GM18861 (cell line): ENCODE data around the gene TRIO.

Experiments
- ATAC-seq: cut with Tn5 transposase; IDR thresholded peaks from one replicate; pipeline ENCODE4 v1.9.1; 2021; ENCODE audit not compliant: unreplicated experiment

The TRIO gene

DNA sequence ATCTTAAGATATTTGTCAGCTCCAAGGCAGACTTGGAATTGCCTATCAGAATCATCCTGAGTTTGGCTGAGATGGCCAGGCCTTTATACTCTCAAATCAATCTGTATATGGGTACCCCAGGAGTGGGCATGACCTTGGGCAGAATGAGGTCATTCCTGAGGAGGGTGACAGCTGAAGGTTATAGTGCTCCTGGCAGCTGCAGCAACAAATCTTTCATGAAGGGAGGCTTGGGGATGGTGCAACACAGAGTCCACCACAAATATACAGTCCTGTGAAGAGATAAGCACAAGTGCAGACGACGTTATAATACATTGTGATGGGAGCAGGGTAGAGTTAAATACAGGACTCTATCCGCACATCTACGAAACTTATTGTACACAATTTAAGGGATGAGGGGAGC, 21.1 kb upstream of the TRIO start:
- ATAC-seq: no peak

DNA sequence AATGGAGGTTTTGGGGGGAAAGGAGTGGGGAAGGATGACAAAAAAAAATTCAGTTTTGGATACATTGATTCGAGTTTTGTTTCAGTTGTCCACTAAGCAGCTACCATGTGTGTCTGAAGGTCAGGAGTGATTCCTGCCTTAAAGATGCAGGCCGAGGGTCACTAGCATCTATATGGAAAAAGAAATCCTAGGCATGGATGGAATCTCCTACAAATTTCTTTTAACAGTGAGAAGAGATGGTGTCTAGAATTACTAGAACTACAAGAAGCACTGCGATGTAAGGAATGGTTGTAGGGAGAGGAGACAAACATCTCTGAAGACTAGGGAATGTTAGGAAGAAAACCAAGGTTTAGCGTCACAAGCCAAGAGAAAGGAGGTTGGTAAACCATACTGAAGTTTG, 19.6 kb upstream of the TRIO start:
- ATAC-seq: no peak

DNA sequence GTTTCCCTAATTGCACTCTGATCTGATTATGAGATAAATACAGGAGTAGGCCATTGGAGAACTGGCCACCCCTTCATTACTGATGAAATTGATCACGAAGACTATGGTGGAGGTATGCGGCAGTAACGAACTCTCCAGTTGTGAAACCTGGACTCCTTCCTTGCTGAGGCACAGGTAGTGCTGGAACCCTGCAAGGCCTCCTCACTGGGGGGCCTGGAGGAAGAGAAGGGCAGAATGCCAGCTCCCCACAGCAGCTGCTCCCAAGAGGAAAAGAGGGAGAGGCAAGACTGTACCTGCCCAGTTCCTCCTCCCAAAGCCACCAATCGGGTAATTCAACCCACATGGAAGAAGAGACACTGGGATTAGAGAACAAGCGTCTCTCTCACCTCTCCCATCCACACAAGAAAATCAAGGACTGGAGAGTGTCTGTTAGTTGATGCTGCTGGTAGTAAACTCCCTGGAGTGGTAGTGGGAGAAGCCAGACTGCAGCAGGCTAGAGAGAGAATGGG, 19.1 kb upstream of the TRIO start:
- no peak for ATAC-seq

- no peak for ATAC-seq
Measured at GRCh38 chr5:14125262-14125661, 17.9 kb upstream of the TRIO start.

GRCh38 chr5:14127587-14127986, 15.6 kb upstream of the TRIO start:
- ATAC-seq: no peak

DNA sequence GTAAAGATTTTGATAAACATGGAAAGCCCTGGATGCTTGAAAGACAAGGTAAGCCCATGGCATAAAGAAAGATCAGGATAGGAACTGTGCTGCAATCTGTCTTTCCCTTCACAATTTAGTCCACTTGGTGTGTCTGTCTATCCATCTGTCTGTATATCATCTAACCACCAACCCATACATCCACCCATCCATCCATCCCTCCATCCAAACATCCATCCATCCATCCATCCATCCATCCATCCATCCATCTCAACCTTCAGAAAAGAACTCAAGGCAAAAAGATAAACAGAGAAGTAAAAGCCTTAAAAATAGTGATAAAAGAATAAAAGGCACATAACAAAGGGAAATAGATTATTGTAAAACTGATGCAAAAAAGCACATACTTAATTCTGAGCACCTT, 15.1 kb upstream of the TRIO start:
- no peak for ATAC-seq

GRCh38 chr5:14129123-14129522, 14.0 kb upstream of the TRIO start:
- ATAC-seq: no peak

DNA sequence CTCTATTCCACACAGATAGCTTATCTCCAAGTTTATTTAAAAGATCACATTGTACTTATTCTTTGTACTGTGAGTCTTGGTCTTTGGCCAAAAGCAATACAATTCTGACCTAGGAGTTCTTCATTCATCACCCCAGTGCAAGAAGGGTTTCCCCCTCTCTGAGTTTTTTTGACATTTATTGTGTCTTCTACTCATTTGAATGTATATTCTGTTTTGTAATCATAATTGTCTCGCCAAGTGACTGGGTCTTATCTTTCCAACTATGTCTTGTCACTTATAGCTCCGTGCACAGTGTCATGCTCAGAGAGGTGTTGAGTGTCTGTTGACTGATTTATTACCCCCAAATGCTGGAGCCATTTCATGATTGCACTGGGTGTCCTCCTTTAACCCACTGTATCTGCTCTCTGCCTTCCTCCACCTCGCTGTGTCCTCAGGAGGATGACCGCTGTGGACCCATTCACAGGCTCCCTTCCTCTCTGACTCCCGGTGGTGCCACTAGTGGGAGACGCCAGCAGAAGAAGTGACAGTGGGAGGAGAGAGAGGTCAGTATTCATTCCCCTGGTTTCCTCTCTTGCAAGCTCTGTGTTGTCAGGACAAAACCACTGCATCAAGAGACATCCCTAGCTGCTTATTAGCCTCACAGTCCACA, 11.2 kb upstream of the TRIO start:
- no peak for ATAC-seq

GRCh38 chr5:14133394-14133793, 9.7 kb upstream of the TRIO start:
- no peak for ATAC-seq

DNA sequence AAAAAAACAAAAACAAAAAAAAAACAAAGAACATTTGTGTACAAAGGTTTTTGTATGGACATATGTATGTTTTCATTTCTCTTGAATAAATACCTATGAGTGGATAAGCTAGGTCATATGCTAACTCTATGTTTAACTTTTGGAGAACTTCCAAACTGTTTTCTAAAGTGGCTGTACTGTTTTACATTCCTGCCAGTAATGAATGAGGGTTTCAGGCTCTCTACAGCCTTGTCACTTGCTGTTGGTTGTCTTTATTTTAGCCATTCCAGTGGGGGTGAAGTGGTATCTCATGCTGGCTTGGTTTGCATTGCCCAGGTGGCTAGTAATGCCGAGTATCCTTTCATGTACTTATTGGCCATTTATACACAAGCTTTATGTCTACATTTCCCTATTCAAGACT, 9.1 kb upstream of the TRIO start:
- ATAC-seq: no peak

DNA sequence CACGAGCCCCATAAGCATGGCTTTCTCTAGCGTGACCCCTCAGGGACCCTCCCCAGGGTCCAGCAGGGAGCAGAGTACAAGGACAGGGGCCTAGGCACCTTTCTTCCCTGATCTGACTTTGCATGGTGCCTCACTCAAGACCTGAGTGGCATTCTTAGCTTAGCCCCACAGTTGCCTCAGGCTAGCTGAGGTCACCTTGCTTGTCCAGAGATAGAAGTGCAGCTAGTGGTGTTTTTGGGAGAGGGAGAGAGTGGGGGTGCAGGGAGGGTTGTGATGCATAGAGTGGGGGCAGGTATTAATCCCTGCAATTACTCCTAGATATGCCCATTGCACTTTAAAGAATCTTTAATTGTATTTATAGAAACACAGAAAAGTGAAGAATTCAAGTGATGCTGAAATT, 8.4 kb upstream of the TRIO start:
- ATAC-seq: no peak

GRCh38 chr5:14135621-14136020, 7.5 kb upstream of the TRIO start:
- ATAC-seq: no peak

DNA sequence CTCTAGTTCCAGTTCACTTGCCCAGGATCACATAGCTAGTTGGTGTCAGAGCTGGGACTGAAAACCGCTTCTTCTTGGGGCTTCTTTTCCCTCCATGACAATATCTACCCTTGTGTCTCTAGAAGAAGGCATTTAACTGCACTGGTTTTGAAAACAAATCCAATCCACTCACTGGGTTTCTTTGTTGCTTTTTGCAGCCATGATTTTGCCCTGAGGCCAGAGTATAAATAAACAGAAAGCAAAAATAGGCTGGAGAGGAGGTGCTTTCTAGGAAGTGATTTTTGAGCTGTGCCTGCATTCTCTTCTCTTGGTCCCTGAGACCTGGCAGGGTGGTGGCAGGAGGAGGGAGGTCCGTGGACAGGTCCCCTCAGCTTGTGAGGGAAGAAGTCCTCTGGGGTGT, 6.9 kb upstream of the TRIO start:
- ATAC-seq: no peak

DNA sequence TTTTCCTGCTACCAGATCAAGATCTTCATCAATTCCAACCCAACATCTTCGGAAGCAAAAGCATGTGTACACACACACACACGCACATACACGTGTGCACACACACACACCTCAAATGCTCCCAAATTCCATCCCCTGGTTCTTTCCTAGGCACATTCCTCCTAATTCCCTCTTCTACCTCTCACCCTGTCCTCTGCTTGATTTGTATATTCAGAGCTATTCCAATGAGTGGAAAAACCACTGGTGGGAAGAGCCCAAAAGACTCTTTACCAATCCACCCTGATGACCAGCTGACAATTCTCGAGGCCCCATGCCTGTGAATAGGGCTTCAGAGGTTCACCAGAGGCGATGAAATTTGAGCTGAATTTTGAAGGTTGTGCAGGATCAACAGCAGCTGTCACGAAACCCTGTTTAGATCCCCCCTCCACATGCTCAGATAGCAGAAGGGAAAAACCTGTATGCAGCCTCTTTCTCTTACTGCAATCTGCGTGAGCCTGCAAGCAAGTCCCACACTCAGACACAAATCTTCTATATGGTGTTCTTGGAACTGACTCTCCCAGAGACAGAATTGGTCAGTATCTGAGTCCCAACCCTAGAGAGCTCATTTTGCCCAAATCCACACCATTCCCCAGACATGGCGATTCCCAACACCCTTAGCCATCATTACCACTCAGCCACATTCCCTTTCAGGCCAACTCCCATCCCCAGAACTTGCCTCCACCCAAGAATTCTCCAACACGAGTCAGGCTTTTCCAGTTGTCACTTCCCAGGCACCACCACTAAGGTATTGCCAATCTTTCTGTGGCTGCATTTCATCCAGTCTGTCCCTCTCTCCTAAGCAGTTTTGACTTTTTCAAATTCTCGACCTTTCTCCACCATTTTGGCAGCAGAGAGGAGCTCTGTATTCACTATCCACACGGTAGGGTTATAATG, 4.3 kb upstream of the TRIO start:
- no peak for ATAC-seq

DNA sequence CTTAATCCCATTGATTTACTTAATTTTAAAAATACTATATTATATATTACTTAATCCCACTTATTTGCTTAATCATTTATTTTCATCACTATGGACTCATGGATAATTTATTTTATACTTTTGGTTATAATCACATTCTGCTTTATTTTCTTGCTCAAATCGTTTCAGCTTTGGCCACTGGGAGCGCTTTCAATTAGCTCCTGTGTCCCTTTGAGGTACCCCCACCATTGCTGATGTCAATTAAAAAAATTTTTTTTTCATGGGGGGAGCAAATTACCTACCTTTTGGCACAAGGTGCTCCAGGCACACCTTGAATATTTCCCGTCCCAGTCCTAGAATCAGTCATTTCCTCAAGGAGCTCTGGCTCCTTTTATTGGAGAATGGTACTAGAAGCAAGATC, 1.4 kb upstream of the TRIO start:
- ATAC-seq: no peak

DNA sequence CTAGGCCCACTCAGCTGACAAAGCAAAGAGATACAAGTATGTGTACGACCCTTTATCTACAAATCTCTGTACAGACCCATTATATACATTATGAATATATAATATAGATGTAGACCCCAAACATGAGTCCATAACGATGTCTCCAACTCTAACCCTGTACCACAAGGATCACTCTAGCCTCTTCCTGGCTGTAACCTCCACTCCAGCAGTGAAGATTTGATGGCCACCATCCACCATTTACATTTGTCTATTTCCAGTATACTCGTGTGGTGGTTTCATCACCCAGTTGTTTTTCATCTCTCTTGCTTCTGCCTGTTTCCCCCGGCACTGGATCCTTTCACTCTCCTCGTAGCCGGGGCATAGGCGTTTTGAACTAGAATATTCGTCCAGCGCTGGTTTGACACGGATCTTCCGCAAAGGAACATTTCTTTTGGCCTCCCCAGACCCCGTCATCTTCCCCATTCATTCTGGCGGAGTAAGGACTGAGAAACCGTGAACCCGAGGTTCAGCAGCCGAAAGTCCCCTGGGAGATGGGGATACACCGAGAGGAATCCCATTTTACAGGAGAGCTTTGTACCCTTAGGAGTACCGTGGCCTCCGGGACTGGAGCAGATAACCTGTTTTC, 828 bp upstream of the TRIO start:
- ATAC-seq: peak; percentile 1

DNA sequence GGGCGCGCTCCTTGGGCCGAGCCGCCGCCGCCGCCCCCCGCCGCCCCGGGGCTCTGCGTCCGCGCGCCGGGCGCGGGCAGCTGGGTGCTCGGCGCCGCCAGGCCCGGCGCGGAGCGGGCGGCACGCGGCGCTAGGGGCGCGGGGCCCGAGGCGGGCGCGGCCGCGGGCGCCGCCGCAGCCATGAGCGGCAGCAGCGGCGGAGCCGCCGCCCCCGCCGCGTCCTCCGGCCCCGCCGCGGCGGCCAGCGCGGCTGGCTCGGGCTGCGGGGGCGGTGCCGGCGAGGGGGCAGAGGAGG, 351 bp downstream of the TRIO start:
- peak; percentile 9 for ATAC-seq

DNA sequence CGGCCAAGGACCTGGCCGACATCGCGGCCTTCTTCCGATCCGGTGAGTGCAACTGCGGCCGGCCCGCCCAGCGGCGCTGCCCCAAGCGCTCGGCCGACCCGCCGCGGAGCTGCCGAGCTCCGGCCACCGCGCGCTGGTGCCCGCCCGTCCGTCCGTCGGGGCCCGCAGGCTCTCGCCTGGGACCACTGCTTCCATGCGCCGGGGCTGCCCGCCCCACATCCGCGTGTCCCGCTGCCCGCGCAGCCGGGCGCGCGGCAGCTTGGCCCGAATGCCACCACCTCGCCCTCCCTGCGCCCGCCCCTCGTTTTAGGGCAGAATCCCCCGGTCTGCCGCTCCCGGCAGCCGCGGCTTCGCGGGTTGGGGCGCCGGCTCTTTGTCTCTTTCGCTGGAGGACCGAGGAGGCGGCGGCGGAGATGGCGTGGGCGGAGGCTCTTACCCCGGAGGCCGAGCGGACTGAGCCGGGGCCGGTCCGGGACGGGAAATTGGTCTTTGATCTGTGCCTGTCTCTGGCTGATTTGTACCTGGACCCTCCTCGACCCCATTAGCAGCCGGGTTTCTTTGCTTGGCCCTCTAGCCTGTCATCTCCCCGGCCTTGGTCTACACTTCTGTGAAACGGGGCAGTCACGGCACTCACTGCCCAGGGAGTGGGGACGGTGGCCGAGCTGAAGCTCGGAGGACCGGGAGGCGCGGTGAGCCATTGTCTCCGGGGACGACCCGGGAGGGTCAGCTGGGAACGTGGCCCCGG, 871 bp downstream of the TRIO start:
- peak; percentile 6 for ATAC-seq

DNA sequence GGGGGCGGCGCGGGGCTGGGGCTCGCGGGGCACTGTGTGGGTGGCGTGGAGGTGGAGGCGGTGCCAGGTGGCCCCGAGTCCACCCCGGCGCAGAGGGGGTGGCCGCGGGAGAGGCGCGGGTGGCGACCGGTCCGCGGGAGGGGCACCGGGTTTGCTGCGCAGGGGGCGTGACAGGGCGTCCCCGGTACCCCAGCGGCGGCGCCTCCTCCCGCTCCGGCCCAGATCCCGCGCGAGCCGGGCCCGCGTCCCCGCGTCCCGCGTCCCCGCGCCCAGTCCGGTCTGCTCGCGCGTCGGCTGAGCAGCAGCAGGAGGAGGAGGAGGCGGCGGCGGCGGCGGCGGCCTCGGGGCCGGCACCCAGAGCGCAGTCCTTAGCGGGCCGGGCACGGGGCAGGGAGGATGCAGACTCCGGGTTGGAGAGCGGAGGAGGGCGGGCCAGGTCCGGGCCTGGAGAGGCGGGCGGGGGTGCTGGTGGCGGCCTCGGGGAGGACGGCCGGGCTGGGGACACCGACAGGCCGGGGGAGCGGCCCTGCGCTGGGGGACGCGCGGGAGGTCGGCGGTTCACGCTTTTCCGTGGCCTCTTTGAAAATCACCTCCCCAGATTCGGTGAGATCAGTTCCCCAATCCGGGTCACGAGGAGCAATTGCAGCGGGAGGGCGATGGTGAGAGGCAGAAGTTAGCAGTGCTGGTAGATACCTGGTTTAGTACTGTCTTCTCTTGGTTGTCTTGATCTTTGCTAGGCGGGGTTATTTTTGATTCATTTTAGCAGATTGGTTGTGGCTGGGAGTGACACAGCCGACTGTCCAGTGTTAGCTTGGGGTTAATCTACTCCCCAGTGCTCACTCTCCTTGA, 1.7 kb downstream of the TRIO start:
- ATAC-seq: peak; percentile 65
